Mesangial cell (primary cell): ENCODE data around the gene TMEM255B. TPM values are rescaled to one million over a fixed set of nuclear protein-coding genes. Genes with fewer than 3 reads are reported as not detected.

Experiments used
- total RNA-seq: library from RNA; depleted of rRNA; stranded (reverse); fragments of >200 nt; gene quantifications from 2 replicates; pipeline ENCODE4 v1.2.3, GENCODE V29; 2015

TMEM255B gene
- total RNA-seq, result 1.8 and 2.8 TPM in 2 replicates

GRCh38 chr13:113758651-113759524 lies at the start of gene TMEM255B:
TMEM255B (plus strand) TSS chr13:113759226; CDS start chr13:113759270, 44 bp downstream.

GRCh38 chr13:113863524-113864272 lies 104.7 kb downstream of the TMEM255B start, which contains the start of gene GAS6:
GAS6 (minus strand) TSS chr13:113864076; CDS start chr13:113863920, 156 bp downstream.

Other genes starting within 250 kb of the TMEM255B start
- 34.2 and 83.1 TPM in 2 replicates for gene TFDP1, start 174.5 kb upstream of the TMEM255B start, total RNA-seq
- not detected in 2 replicates for gene ATP4B, start 101.0 kb upstream of the TMEM255B start, total RNA-seq
- not detected in 2 replicates for gene GRK1, start 92.0 kb upstream of the TMEM255B start, total RNA-seq
- gene GAS6, start 104.8 kb downstream of the TMEM255B start, total RNA-seq, result 169 and 300 TPM in 2 replicates
- gene C13orf46, start 214.8 kb downstream of the TMEM255B start, total RNA-seq, result 0.13 and 0.16 TPM in 2 replicates